ENCODE data around the gene SPATS2L. TPM values are rescaled to one million over a fixed set of nuclear protein-coding genes. Genes with fewer than 3 reads are reported as not detected.

The SPATS2L gene
- polyA plus RNA-seq, 1 of the 3 experiments (the other 2 are of a cell fraction), result 86.8 TPM

DNA sequence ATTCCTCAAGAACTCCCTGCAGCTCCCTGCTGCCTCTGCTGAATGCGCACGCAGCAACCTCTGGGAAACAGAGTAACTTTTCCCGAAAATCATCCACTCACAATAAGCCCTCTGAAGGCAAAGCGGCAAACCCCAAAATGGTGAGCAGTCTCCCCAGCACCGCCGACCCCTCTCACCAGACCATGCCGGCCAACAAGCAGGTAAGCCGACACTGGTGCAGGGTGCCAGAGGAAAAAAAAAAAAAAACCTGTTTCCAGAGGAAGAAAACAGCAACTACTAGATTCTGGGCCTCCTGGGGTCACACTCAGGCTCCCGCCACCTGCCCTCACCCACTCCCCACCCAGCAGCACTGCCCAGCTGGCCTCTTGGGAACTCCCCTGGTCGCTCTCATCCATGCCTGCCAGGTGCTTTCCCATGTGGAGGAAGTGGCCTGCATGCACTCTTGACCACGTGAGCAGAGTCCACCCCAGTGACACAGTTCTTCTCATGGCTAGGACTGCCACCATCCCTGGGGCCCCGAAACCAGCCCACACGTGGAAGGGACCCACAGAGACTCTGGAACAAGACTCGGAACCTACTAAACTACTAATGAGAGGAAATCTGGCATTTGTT, 166.5 kb downstream of the SPATS2L start:
- Histone ChIP-seq H3F3A (replicated peaks; ENCODE audit: insufficient read depth) (no peaks in the 10 kb centered on the region), H4K20me1 (ENCODE audit: insufficient read depth) (no peaks in the 10 kb centered on the region), H3K36me3 (replicated peaks in 1 of 2; ENCODE audit: control insufficient read depth in 1 of 2, insufficient read depth in 2 of 2, low read length in 1 of 2) (peaks cover 35 to 52% of the 10 kb centered on the region in 2 experiments), H2AFZ (ENCODE audit: low read depth) (no peak overlapping the region), H3K4me2 (no peak overlapping the region), H3K9me3 (no peaks in the 10 kb centered on the region), H3K27ac (ENCODE audit: low read depth in 2 of 2, low read length in 1 of 2) (no peak overlapping the region), H3K4me3 (ENCODE audit: low read depth in 2 of 2, low read length in 1 of 2) (no peak overlapping the region), H3K79me2 (ENCODE audit: insufficient read depth) (no peaks in the 10 kb centered on the region), H3K9ac (no peak overlapping the region), H3K4me1 (ENCODE audit: control insufficient read depth in 1 of 2, insufficient read depth in 2 of 2, low read depth in 1 of 2, low read length in 1 of 2) (peaks cover 0 to 6% of the 10 kb centered on the region in 2 experiments; a peak in 1 of 4 replicates), H3K27me3 (ENCODE audit: insufficient read depth) (no peaks in the 10 kb centered on the region), H3K9me2 (no peaks in the 10 kb centered on the region)
- DNase-seq, result no peak
- over 99% methylated on average over 13 of the region's 14 CpGs for whole genome bisulfite sequencing (ENCODE audit: low lambda C conversion rate)
- TF ChIP-seq EZH2phosphoT487 (IDR thresholded peaks at IDR 0.05; ENCODE audit: borderline replicate concordance, low read depth), result no peak
- ChIA-PET CTCF (interaction anchor here (1.0 to 8.0 kb wide), 7 partner anchors 10 to 498 kb away, joined by 3 to 111 read pairs (median 37); partner anchors contain the start of gene KCTD18), POLR2A (no interaction called here)

DNA sequence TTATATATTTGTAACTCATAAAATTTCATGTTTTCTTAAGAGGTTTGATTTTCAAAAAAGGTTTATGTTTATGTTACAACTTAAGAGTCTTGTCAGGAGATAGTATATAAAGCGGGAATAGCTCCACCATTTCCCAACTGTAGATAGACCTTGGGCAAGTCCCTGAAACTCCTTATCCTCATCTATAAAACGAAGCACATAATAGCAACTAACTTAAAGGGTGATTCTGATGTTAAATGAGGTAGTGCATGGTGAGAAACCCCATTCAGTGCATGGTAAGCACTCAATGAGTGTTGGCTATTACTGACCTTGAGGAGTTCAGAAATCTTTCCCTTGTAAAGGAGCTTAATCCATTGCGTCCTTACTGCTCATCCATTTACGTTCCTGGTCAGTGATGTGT, 169.3 kb downstream of the SPATS2L start:
- POLR2A ChIA-PET, result no interaction called here
- no peak for TF ChIP-seq EZH2phosphoT487 (IDR thresholded peaks at IDR 0.05; ENCODE audit: borderline replicate concordance, low read depth)
- Histone ChIP-seq H2AFZ (ENCODE audit: low read depth) (no peak overlapping the region), H3K9me3 (no peaks in the 10 kb centered on the region), H3K4me2 (no peak overlapping the region), H4K20me1 (ENCODE audit: insufficient read depth) (no peaks in the 10 kb centered on the region), H3K27ac (ENCODE audit: low read depth in 2 of 2, low read length in 1 of 2) (no peak overlapping the region), H3K36me3 (replicated peaks in 1 of 2; ENCODE audit: control insufficient read depth in 1 of 2, insufficient read depth in 2 of 2, low read length in 1 of 2) (peaks cover 37 to 43% of the 10 kb centered on the region in 2 experiments), H3F3A (replicated peaks; ENCODE audit: insufficient read depth) (peaks cover 19% of the 10 kb centered on the region), H3K4me3 (ENCODE audit: low read depth in 2 of 2, low read length in 1 of 2) (no peak overlapping the region), H3K27me3 (ENCODE audit: insufficient read depth) (no peaks in the 10 kb centered on the region), H3K9me2 (no peaks in the 10 kb centered on the region), H3K4me1 (ENCODE audit: control insufficient read depth in 1 of 2, insufficient read depth in 2 of 2, low read depth in 1 of 2, low read length in 1 of 2) (peaks cover 0 to 13% of the 10 kb centered on the region in 2 experiments; a peak in 3 of 4 replicates), H3K9ac (no peak overlapping the region), H3K79me2 (ENCODE audit: insufficient read depth) (no peaks in the 10 kb centered on the region)
- WGBS (ENCODE audit: low lambda C conversion rate), result 91% methylated on average over 4 of the region's 4 CpGs
- CTCF ChIA-PET, result interaction anchor here (1.0 to 2.7 kb wide), 6 partner anchors 50 to 502 kb away, joined by 3 to 12 read pairs (median 4); partner anchors contain the start of gene SGO2
- no peak for DNase-seq

GRCh38 chr2:200476836-200477235, 170.3 kb downstream of the SPATS2L start:
- ChIA-PET POLR2A (no interaction called here), CTCF (interaction anchor here (0.8 to 2.7 kb wide), 6 partner anchors 49 to 503 kb away, joined by 3 to 12 read pairs (median 6); partner anchors contain the start of gene SGO2)
- no peak overlapping the region for H2AFZ ChIP-seq (ENCODE audit: low read depth)
- no peaks in the 10 kb centered on the region for H3K27me3 ChIP-seq (ENCODE audit: insufficient read depth)
- no peak overlapping the region for H3K4me2 ChIP-seq
- DNase-seq, result no peak
- WGBS (ENCODE audit: low lambda C conversion rate), result 93% methylated on average over 8 of the region's 8 CpGs
- H3K9ac ChIP-seq, result no peak overlapping the region
- peaks cover 24% of the 10 kb centered on the region for H3F3A ChIP-seq (replicated peaks; ENCODE audit: insufficient read depth)
- H3K4me1 ChIP-seq (ENCODE audit: control insufficient read depth in 1 of 2, insufficient read depth in 2 of 2, low read depth in 1 of 2, low read length in 1 of 2), result peaks cover 1 to 18% of the 10 kb centered on the region in 2 experiments; a peak in 3 of 4 replicates
- H3K27ac ChIP-seq (ENCODE audit: low read depth in 2 of 2, low read length in 1 of 2), result no peak overlapping the region
- no peaks in the 10 kb centered on the region for H3K9me2 ChIP-seq
- peaks cover 37 to 42% of the 10 kb centered on the region in 2 experiments for H3K36me3 ChIP-seq (replicated peaks in 1 of 2; ENCODE audit: control insufficient read depth in 1 of 2, insufficient read depth in 2 of 2, low read length in 1 of 2)
- H4K20me1 ChIP-seq (ENCODE audit: insufficient read depth), result no peaks in the 10 kb centered on the region
- H3K4me3 ChIP-seq (ENCODE audit: low read depth in 2 of 2, low read length in 1 of 2), result no peak overlapping the region
- no peaks in the 10 kb centered on the region for H3K9me3 ChIP-seq
- H3K79me2 ChIP-seq (ENCODE audit: insufficient read depth), result no peaks in the 10 kb centered on the region
- TF ChIP-seq GATA2 (CRISPR knock-in tag; IDR thresholded peaks at IDR 0.05) (no peak), ZBTB33 (IDR thresholded peaks at IDR 0.05; ENCODE audit: borderline replicate concordance, low read depth) (no peak), FOXM1 (IDR thresholded peaks at IDR 0.05; ENCODE audit: low read depth) (no peak), IRF3 (IDR thresholded peaks at IDR 0.05; ENCODE audit: low read depth, low read length) (no peak), TEAD4 (IDR thresholded peaks at IDR 0.05; ENCODE audit: borderline replicate concordance, insufficient read depth) (no peak), ELF1 (IDR thresholded peaks at IDR 0.05) (no peak), SIN3A (IDR thresholded peaks at IDR 0.05; ENCODE audit: borderline replicate concordance, low read depth, low read length) (no peak), JUND (IDR thresholded peaks at IDR 0.05) (no peak), EZH2phosphoT487 (IDR thresholded peaks at IDR 0.05; ENCODE audit: borderline replicate concordance, low read depth) (no peak), RAD21 (IDR thresholded peaks at IDR 0.05; ENCODE audit: low read length) (no peak)
- TF ChIP-seq, protein P1, sequence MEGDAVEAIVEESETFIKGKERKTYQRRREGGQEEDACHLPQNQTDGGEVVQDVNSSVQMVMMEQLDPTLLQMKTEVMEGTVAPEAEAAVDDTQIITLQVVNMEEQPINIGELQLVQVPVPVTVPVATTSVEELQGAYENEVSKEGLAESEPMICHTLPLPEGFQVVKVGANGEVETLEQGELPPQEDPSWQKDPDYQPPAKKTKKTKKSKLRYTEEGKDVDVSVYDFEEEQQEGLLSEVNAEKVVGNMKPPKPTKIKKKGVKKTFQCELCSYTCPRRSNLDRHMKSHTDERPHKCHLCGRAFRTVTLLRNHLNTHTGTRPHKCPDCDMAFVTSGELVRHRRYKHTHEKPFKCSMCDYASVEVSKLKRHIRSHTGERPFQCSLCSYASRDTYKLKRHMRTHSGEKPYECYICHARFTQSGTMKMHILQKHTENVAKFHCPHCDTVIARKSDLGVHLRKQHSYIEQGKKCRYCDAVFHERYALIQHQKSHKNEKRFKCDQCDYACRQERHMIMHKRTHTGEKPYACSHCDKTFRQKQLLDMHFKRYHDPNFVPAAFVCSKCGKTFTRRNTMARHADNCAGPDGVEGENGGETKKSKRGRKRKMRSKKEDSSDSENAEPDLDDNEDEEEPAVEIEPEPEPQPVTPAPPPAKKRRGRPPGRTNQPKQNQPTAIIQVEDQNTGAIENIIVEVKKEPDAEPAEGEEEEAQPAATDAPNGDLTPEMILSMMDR (IDR thresholded peaks at IDR 0.05), result no peak
- TF ChIP-seq, protein P2, sequence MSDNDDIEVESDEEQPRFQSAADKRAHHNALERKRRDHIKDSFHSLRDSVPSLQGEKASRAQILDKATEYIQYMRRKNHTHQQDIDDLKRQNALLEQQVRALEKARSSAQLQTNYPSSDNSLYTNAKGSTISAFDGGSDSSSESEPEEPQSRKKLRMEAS (IDR thresholded peaks at IDR 0.05; ENCODE audit: low read depth), result no peak
